Retina (tissue), 1 donor: ENCODE measurements around the gene RPTOR.

Source experiments
- DNase-seq: peaks from one replicate; pipeline ENCODE4 v3.0.0-alpha.2; 2016

Gene RPTOR

DNA sequence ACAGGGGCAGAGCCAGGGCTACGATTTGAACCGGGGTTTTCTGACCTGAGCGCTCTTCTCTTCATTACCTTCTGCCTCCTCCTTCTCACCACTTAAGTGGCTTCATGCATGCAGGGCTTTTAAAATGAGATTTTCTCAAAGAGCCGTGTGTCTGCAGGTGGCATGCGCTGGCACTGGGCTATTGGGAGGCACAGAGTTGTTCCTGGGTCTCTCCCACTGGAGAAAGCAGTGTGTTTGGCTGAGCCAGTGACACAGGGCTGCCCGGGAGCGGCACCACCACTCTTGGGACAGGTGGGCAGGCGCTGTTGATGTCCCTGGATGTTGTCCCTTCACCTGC is 228.2 kb downstream of the RPTOR start:
- peak; percentile 26 for DNase-seq

DNA sequence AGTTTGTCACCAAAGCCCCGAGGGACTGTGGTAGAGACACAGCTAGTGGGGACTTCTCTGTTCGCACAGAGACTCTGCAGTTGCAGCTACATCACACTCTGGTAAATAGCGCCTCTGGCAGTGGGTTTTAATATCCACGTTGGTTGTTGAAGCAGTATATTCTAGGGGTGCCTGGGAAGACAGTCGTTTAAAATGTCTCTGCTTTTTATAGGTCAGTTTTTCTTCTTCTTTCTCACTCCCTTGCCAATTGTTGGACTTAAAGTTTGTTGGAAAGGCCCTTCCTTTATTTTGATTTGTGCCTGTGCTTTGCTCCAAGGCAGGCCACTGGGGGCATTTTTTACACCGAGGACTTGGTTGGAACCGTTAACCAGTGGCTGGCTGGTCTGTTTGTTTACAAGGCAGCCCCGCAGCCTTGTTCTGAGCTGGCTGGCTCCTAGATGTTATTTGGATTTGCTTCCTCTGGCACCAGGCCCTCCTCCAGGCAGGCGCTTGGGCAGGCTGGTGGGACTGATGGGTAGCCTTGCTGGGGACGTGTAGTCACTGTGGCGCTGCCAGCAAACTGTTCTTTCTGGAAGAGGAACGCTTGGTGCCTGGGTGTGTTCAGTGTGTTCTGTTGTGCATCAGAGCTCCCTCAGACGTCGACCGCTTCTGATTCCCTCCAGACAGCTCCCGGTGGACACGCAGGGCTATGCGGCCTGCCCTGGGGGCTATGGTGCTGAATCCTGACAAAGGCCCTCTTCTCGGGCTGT is 228.8 kb downstream of the RPTOR start:
- DNase-seq = peak; percentile 38

DNA sequence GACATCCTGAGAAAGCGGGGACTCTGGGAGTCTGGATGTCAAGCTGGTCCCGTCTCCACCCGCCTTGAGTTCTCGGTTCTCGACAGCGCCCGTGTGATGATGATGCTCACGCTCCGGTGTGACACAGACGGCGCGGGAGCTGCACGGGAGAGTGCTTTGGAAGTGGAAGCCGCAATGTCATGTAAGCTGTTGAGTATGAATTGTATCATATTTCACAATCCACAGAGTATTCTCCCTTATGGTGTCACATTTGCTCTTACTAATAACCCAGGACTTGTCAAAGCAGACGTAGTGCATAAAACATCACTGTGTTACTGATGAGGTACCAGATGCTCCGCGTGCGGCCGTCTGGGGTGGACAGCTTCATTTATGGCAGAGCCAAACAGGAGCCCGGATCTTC is 229.5 kb downstream of the RPTOR start:
- DNase-seq = no peak

DNA sequence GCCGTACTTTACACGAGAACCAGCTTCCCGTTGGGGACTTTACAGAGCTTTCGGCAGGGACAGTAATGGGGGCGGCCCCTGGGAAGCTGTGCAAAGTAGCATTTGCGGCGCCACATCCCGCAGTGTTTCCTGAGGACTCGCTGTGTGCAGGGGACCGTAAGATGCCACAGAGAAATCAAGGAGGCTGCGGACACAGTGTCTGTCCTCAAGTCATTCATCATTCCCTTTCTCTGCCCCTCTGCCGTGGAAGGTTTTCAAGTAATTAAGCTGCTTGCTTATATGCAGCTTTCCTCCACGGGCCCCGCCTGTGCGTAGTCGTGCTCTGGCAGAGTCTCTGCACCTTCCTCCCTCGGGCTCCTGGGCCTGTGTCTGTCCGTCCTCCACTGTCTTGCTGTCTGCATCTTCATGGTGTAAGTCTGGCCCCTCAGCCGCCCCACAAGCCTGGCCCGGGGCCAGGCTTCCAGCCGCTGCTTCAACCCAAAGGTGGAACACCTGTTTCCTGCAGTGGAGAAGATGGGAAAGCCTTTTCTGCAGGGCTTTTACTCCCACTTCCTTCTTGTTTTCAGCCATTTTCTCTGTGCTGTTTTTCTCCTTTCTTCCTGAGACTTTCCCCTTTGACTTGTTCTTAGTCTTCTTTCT is 230.1 kb downstream of the RPTOR start:
- no peak for DNase-seq

DNA sequence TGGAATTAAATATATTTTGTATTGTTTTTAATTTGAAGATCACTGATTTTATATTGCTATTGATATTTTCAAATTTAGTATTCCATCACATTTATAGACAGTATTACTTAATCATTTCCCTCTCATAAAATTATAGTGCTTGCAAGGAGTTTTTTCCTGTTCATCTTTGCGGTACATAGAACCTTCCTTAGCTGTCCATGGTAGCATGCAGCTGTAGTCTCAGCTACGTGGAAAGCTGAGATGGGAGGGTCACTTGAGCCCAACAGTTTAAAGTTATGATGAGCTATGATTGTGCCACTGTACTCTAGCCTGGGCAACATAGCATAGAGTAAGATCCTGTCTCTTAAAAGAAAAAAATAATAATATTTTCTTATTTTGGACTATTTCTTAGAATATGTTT is 231.2 kb downstream of the RPTOR start:
- no peak for DNase-seq

DNA sequence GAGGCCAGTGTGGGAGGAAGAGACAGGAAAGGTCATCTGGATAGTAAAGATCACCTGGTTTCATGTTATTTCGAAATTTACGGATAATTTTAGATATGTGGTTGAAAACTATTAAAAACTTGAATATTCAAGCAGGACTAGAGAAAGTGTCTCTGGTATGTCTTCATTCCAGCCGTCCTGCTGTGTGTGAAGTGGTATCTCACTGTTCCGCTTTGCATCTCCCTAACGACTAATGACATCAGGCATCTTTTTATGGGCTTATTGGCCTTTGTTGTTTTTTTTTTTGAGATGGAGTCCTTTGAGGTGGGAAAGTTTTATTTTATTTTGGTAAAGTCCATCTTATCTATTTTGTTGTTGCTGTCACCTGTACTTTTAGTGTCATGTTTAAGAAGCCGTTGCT is 232.6 kb downstream of the RPTOR start:
- no peak for DNase-seq

DNA sequence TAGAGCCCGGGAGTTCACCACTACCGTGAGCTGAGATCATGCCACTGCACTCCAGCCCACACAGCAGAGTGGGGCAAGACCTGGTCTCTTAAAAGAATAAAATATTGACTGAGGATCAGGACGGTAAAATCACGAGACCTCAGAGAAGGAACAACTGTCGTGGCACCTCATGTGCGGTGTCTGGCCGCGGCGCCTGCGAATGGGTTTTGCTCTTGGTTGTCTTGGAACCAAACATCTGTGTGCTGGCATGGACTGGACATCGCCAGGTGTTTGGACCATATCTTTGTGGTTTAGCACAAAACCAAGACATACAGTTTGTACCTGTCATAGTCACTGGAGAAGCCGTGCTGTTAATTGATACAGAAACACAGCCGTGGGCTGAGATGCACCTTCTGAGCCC is 234.1 kb downstream of the RPTOR start:
- DNase-seq = no peak

DNA sequence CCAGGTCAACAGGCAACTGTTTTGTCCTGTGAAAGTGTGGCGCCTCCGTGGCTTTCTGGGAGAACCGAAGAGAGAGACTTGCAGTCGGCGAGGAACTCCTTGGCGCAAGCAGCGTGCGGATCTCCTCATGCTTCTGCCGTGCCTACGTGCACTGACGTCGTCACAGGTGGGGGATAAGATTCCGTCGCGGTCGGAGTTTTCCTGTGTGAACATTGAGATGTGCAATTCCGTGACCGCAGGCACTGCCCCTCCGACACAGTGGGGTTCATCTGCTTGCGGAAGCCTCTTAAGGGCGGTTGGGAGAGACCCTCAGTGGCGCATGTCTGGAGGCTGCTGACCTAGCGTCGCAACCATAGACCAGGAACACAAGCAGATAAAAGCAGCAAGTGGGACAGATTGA is 234.7 kb downstream of the RPTOR start:
- DNase-seq = no peak

DNA sequence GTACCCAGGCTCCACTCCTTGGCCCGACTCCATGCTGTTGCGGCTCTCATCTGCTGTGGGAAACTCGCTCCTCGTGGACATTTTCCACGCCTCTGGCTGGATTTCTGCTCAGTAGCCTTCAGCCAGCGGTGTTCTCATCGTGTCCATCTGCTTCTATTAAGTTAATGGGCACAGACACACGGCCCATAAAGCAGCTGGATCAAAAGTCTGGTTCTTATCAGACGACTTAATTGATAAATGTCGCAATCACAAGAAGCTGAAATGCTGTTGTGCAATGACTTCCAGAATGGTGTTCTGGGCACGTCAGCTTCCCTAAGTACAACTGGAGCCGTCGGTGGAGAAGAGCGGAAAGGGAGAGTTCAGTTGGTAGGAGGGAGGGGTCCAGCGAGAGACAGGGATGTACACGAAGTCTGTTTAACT is 235.3 kb downstream of the RPTOR start:
- DNase-seq = peak; percentile 54

DNA sequence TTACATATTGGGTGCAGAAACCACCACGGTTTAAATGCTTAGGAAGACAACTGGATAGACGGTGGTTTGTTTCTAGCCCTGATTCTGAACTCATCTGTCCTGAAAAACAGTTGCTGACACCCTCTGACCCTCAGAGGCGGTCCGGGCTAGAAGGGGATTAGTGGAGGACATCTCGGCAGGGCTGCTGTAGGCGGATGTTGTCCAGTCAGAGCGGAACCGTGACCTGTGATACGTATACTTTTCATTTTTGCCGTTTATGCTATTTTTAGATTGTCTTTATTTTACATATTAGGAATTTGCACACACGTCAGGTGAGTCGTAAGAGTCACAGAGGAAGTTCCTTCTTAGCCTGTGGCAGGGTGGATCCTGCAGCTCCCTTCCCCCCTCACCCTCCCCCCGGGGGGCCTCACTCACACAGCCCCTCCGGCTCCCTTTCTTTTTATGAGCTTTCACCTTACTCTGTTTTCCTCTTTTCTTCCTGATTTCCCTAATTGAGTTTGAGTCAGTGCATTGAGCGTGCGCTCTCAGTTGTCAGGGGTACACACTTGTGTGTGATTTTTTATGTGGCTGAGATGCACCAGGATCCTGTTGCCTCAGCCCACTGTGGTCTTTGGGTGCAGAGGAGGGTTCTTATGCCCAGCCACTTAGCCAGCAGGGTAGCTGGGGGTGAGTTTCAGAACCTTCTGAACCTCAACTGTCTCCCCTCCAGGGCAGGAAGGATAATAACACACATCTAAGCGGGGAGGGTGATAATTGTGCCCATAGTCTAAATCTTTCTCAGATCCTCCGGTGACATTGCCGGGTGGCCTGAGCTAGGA is 236.0 kb downstream of the RPTOR start:
- DNase-seq = peak; percentile 61

DNA sequence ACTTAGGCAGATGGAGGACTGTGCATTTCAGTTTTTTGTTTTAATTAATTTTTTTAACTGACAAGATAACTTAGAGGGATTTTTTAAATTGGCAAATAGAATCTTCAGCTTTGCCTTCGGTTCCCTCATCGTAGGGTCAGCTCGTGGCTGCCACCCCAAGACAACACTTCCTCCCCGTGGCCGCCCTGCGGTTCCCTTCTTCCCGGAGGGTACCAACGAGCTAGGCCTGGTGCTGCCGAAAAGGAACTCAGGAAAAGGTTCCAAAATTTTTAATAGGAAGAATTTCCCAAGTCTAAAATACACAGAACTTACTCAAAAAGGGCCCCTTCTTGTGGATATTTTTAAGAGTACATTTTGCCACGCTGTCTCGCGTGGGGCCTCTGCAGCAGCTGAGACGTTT is 236.6 kb downstream of the RPTOR start:
- no peak for DNase-seq

DNA sequence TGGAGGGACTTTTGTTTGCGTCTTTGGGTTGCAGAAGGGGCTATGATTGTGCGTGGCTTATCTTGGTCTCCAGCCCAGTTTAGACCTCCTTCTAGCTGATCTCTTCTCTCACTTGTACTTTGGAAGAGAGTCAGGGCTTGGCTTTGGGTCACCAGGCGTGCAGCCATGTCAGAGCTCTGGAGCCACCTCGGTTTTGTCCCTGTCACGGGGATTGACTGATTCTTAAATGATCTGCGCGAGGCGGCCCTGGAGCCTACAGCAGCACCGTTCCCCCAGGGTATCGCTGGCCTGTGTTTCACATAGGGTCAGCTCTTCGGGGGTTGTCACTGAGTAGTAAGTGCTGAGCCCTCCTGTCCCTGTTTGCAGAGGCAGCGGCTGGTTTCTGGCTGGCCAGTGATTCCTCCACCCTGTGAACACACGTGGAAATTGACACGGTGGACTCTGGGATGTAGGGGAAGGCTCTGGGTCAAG is 237.2 kb downstream of the RPTOR start:
- peak; percentile 46 for DNase-seq

DNA sequence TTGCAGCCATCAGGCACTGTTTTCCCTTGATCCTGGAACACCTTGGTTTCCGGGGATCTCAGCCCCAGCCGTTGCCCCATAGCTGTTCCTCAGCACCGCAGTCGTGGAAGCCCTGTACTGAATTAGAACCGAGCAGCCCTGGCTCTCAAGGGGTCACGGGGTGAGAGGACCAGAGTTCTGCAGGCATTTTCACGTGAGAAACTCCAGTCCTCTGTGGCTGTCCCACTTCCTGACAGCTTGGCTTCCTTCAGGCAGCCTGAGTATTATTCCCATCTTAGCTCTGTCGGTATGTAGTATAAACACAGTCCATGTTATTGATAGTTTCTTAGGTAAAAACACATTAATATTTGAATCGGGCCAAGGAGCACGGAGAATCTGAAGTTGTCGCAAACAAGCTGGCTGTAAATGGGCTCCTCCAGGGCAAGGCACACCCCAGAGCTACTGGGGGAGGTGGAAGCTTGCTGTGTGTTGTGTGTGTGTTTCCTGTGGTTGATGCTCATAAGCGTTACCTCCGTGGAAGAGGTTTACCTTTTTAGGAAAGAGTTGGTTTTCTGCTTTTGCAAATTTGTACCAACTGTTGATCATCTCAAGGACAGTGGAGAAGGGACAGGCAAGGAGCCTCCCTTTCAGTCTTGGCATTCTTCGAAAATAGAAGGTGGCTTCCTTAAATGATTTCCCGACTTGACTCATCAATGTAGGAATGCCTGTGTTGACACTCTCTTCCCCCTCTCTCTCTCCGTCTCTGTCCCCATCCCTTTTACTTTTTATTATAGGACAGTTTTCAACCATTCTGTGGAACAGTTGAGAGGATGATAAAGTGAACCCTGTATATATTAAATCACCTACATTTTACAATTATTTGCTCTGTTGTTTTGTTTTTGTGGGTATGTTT is 238.1 kb downstream of the RPTOR start:
- DNase-seq = no peak

DNA sequence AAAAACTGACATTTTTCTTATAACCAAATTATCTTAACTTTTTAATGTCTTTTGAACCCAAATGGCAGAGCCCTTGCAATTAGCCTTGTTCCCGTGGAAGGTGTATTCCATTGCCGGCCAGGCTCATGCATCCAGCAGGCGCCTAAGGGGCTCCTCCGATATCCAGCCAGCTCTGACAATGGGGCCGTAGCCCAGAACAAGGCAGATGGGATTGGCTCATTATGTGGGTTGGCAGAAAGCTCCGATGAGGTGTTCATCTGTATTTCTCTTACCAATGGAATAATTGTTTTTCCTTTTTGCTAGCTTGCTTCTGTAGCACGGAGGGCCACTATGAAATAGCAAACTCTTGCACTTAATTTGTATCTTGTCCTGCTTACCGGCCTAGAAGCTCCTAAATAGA is 238.8 kb downstream of the RPTOR start:
- no peak for DNase-seq

DNA sequence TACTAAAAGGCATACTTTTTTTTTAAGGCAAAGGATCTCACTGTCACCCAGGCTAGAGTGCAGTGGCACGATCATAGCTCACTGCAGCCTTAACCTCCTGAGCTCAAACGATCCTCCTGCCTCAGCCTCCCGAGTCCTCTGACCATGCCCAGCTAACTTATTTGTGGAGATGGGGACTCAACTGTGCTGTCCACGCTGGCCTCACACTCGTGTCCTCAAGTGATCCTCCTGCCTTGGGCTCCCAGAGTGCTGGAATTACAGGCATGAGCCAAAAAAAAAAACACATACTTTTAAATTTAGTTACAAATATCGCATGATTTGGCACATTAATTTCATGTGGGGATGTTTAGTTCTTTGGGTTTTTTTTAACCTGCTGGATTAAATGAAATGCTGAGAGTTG is 239.3 kb downstream of the RPTOR start:
- DNase-seq = no peak

DNA sequence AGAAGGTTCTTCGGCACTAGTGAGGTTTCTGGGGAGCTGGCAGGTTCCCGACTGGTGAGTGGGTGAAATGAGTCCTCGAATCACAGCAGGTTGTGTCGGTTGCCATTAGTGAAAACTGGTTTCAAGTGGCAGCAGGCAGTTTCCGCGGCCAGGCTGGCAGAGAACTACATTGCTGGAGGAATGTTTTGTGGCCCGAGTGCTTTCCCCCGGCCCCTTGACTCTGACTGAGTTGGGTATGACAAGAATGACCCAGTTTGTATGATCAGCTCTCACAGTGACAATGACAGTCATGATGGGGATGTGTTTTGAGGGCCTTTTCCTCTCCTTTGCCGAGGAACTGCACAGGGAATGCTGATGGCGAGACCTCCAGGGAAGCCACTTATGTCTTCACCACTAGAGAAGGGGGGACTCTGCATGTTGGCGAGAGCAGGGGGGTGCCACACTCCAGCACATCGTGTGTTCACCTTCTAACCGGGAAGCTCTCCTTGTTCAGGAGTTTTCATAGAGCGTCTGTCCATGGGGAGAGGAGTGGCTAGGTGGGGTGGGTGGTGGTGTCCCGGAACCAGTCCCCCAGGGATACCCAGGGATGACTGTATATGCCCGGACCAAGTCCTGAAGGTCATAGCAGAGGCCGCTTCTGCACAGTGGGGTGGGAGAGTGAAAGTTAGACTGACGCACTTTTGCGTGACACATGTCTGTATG is 241.0 kb downstream of the RPTOR start:
- peak; percentile 82 for DNase-seq

DNA sequence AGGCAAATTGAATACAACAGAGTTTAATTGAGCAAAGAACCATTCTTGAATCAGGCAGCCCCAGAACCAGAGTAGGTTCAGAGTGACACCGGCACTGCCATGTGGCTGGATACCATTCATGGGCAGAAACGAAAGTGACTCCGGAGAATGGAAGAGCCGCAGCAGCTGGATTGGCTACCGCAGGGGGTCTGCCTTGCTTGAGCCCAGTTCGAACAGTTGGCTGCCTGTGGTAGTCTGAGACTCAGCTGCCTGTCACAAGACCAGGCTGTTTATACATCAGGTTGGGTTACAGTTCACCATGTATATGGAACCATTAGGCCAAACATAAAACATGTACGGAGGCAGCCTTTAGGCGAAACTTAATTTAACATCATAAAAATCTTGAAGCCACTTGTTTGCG is 241.8 kb downstream of the RPTOR start:
- peak; percentile 69 for DNase-seq

DNA sequence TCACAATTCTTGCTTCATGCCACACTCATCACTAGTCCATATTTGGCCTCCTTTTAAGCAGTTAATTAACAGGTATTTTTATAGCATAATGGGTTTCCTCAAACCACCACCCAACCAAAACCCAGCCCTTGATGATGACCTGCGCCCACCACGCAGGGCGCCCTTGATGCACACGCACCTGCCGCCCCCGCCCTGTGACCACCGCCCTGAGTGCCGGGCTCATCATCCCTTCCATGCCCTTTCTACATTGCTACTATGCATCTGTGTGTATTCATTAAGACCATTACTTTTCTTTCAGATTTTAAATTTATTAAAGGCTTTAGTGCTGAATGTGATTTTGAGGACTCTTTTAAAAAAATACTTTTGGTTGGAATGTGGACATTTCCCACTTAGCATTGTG is 242.2 kb downstream of the RPTOR start:
- no peak for DNase-seq

DNA sequence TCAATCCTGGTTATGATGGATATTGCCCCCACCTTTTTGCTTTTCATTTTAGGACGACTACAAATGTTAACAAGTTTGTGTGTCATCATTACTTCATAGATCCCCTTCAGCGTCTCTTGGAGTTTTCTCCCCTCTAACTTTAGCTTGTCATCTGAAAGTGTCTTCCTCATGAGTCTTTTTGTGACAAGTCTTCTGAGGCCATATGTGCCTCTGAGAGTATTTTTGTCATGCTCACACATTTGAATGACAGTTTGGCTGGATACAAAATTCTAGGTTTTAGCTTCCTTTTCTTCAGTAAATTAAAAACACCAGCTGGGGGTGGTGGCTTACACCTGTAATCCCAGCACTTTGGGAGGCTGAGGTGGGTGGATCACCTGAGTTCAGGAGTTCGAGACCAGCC is 243.2 kb downstream of the RPTOR start:
- DNase-seq = no peak

DNA sequence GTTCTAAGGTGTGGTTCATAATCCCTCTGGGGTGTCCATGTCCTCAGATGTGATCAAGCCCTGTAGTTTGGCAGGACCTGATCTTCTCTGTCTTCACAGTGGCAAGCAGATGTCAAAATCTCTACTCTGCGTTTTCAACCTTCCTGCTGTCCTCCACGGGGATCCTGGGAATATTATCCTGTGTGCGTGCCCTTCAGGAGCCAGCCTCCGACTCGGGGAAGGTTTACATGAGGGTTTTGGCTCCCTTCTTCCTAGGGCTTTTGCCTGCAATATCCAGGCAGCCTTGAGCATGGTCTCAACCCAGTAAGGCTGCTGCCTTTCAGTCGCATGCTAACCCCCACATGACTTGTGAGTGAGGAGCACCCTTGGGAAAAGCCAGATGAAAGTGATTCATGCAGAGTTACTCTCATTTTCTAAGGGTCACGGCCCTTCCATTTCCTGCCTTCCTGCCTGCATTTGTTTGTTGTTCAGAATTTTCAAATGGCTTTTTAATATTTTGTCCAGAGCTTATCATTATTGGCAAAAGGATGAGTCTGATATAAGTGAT is 244.8 kb downstream of the RPTOR start:
- DNase-seq = peak; percentile 56

DNA sequence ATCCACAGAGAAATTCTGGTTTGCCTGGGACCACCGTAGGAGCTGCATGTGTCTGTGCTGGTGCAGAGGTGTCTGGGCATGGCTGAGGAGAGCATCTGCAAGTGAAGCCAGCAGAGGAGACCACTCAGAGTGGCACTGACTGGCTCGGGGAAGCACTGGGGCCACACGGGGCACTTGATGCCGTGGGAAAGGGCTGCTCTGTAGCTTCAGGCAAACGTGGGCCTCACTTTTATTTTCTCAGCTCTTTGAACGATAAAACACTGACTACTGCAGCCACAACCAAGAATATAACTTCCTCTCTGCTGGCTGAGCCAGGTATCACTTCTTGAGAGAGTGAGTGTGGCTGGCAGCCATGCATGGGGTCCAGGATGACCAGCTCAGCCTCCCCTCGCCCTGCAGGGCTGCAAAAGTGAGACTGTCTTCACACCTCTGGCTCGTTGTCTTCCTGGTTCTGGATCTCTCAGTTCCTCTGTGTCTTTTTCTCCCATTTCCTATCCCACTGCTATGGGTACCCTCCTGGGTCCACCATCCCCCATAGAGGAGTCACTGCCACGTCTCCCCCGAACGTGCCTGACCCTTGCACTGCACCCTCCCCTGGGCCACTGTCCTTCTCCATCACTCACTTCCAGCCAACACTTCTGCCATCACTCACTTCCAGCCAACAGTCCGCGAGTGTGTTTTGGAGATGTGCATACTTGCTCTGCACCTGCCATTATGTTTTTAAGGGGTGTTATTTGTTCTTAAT is 245.6 kb downstream of the RPTOR start:
- peak; percentile 38 for DNase-seq
